Muscle layer of duodenum (tissue), 2 donors: ENCODE results near the gene CRACR2B.
A peak's percentile ranks its signal among the peaks of the same experiment; 100 is the strongest.

Experiments
- H3K27ac ChIP-seq: one replicate; pipeline ENCODE4 v1.7.0; 2013; ENCODE audit warnings: mild to moderate bottlenecking, low read length
- H3K27me3 ChIP-seq: one replicate; pipeline ENCODE4 v1.7.0; 2013; ENCODE audit warnings: low read depth, mild to moderate bottlenecking, control low read depth, low read length
- H3K36me3 ChIP-seq, 2 donors: one replicate each; pipeline ENCODE4 v1.7.0; 2013; ENCODE audit warnings: low read length in 2 of 2, control low read depth in 1 of 2, mild to moderate bottlenecking in 1 of 2; ENCODE audit not compliant: insufficient read depth in 2 of 2, control insufficient read depth in 1 of 2
- H3K4me1 ChIP-seq, 2 donors: one replicate each; pipeline ENCODE4 v1.7.0; 2013; ENCODE audit warnings: low read length in 2 of 2, mild to moderate bottlenecking in 2 of 2, control low read depth in 1 of 2, moderate library complexity in 1 of 2; ENCODE audit not compliant: insufficient read depth in 2 of 2, control insufficient read depth in 1 of 2
- H3K4me3 ChIP-seq, 2 donors: one replicate each; pipeline ENCODE4 v1.7.0; 2013; ENCODE audit warnings: low read length in 2 of 2, low read depth in 1 of 2, mild to moderate bottlenecking in 1 of 2
- H3K9me3 ChIP-seq, 2 donors: one replicate each; pipeline ENCODE4 v1.7.0; 2013; ENCODE audit warnings: low read length in 2 of 2, control low read depth in 1 of 2, mild to moderate bottlenecking in 1 of 2; ENCODE audit not compliant: control insufficient read depth in 1 of 2
- donor health status: healthy.

Gene CRACR2B

DNA sequence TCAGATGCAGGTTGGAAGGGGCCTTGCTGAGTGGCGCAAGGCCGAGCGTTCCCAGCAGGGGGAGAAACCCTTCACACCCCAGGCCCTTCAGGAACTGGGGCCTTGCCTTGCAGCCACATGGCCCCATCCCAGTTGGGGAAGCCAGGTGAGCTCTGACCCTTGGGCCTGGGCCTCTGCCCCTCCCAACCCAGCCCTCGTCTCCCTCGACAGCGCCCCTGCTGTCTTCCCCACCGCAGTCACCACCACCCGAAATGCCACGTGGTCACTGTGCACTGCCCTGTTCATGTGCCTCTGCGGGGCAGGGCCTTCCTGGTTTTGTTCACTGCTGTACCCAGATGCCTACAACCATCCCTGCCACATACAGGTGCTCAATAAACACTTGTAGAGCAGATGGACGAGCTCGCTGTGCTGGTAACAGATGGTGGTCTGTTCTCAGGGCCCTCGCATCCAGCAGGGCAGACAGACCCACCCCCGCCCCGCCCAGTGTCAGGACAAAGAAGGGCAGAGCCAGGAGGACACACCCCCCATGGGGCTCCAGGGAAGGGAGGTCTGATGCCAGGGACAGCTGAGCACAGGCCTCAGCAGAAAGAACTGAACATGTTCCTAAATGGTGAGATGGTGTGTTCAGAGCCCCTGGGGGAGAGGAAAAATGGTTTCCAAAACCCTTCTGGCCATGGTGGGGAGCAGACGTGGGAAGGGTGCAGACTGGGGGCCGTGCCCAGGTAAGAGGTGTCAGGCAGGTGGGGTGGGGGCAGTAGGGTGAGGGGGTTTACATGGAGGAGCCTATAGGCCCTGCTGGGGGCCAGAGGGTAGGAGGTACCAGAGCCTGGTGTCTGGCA lies 10.9 kb downstream of the CRACR2B start:
- Histone ChIP-seq H3K4me3 (no peak overlapping the region), H3K36me3 (peaks cover 10 to 46% of the 10 kb centered on the region in 2 donors), H3K4me1 (peaks cover 8 to 47% of the 10 kb centered on the region in 2 donors), H3K9me3 (no peaks in the 10 kb centered on the region), H3K27me3 (no peaks in the 10 kb centered on the region), H3K27ac (no peak overlapping the region)

GRCh38 chr11:839280-839623 lies 11.5 kb downstream of the CRACR2B start:
- peaks cover 8 to 48% of the 10 kb centered on the region in 2 donors for H3K4me1 ChIP-seq
- H3K4me3 ChIP-seq: no peak overlapping the region
- H3K36me3 ChIP-seq: peaks cover 10 to 46% of the 10 kb centered on the region in 2 donors
- H3K27ac ChIP-seq: no peak overlapping the region
- no peaks in the 10 kb centered on the region for H3K9me3 ChIP-seq
- H3K27me3 ChIP-seq: no peaks in the 10 kb centered on the region

DNA sequence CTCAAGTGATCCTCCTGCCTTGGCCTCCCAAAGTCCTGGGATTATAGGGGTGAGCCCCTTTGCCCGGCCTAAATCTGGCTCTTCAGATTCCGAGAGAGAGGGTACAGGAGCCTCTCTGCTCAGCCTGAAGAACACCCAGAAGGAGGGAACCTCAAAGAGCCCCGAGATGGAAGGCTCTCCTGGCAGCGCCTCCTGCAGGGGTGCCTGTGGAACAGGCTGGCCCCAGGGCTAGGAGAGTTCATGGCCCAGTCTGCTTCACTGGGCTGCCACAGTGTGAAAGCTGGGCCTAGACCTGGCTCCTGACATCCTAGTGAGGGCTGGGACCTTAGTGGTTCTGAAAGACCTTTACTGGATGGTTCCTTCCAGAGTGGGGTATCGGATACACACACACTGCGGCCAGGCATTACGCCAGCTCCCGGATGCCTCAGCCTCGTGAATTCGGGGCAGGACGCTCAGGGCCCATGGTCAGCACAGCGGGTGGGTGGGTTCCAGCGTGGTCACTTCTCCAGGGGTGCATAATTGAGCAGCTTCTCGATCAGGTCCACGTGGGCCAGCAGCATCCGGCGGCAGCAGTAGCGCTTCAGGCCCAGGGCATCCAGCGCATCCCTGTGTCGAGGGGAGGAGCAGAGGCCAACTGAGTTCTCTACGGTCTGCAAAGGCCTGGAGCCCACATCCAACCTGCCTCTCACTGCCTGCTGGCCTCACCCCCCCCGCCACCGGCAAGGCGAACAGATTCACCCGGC lies 12.3 kb downstream of the CRACR2B start:
- H3K9me3 ChIP-seq: no peaks in the 10 kb centered on the region
- H3K4me1 ChIP-seq: peaks cover 11 to 48% of the 10 kb centered on the region in 2 donors
- H3K36me3 ChIP-seq: peaks cover 10 to 46% of the 10 kb centered on the region in 2 donors
- H3K27ac ChIP-seq: no peak overlapping the region
- no peaks in the 10 kb centered on the region for H3K27me3 ChIP-seq
- H3K4me3 ChIP-seq: peak overlapping the region in 1 of 2 donors; percentile 99

DNA sequence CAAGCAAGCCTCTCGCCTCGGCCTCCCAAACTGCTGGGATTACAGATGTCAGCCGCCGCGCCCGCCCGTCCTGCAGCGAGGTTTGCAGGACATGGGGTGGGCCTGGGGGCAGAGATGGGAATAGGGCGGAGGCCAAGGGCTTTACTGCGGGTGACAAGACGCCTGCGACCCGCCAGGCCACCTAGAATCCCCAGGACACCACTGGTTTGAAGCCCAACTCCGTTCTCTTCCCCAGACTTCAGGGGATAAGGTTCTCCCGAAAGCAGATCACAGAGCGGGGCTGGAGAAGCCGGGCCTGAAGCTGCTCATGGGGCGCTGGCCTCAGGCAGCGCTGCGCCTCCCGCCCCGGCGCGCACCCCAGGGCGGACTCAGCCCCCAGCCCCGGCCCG lies 14.3 kb downstream of the CRACR2B start:
- peaks cover 10 to 37% of the 10 kb centered on the region in 2 donors for H3K36me3 ChIP-seq
- peaks cover 11 to 56% of the 10 kb centered on the region in 2 donors for H3K4me1 ChIP-seq
- H3K27ac ChIP-seq: peak overlapping the region; percentile 31
- no peaks in the 10 kb centered on the region for H3K27me3 ChIP-seq
- no peaks in the 10 kb centered on the region for H3K9me3 ChIP-seq
- peak overlapping the region; percentile 74 to 99 for H3K4me3 ChIP-seq

DNA sequence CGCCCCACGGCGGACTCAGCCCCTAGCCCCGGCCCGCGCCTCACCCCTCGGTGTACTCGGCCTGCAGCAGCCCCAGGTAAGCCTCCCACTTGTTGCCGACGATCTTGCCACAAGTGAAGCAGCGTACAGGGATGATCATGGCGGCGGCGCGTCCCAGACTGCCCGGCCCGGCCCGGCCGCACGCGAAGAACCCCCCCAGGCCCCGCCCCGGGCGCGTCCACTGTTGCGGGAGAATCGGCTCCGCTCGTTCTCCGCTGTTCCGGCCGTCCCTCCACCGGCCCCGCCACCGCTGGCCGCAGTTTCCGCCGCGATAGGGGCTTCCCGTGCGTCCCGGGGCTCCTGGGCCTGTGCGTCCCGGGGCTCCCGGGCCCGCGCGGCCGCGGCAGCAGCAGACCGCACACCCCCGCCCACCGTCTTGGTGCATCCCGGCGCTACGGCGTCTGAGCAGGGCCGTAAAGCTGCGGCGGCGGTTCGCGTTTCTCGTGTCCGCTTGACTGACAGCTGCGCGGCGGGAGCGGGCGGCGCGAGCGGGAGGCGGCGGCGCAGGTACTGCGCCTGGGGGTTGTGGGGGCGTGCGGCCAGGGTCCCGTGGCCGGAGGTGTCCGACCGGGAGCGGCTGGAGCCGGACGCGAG lies 14.8 kb downstream of the CRACR2B start, which contains the start of the genes POLR2L and TSPAN4:
Gene POLR2L (minus strand): TSS at position 160 of the 633 bp plus-strand sequence. CDS start 21 bp downstream, at position 139.
Gene TSPAN4 (plus strand): TSS at position 483 of the 633 bp plus-strand sequence. CDS start 7,453 bp downstream, outside the sequence.
- Histone ChIP-seq H3K4me1 (peaks cover 11 to 56% of the 10 kb centered on the region in 2 donors), H3K27ac (peak within 1 kb of the TSS; percentile 45), H3K4me3 (peak within 1 kb of the TSS; percentile 74 to 99), H3K36me3 (peaks cover 10 to 32% of the 10 kb centered on the region in 2 donors), H3K9me3 (no peaks in the 10 kb centered on the region), H3K27me3 (no peaks in the 10 kb centered on the region)

- Histone ChIP-seq H3K4me3 (peak overlapping the region; percentile 59 to 99), H3K36me3 (peaks cover 7 to 26% of the 10 kb centered on the region in 2 donors), H3K27me3 (no peaks in the 10 kb centered on the region), H3K27ac (peak overlapping the region; percentile 45), H3K9me3 (no peaks in the 10 kb centered on the region), H3K4me1 (peaks cover 11 to 57% of the 10 kb centered on the region in 2 donors)
These were observed 15.5 kb downstream of the CRACR2B start for GRCh38 chr11:843086-843734.

- H3K27me3 ChIP-seq: no peaks in the 10 kb centered on the region
- peaks cover 7 to 18% of the 10 kb centered on the region in 2 donors for H3K36me3 ChIP-seq
- H3K4me3 ChIP-seq: peak overlapping the region; percentile 59 to 99
- peak overlapping the region; percentile 45 for H3K27ac ChIP-seq
- H3K4me1 ChIP-seq: peaks cover 11 to 59% of the 10 kb centered on the region in 2 donors
- no peaks in the 10 kb centered on the region for H3K9me3 ChIP-seq
These were observed 16.3 kb downstream of the CRACR2B start for GRCh38 chr11:843818-844692.

DNA sequence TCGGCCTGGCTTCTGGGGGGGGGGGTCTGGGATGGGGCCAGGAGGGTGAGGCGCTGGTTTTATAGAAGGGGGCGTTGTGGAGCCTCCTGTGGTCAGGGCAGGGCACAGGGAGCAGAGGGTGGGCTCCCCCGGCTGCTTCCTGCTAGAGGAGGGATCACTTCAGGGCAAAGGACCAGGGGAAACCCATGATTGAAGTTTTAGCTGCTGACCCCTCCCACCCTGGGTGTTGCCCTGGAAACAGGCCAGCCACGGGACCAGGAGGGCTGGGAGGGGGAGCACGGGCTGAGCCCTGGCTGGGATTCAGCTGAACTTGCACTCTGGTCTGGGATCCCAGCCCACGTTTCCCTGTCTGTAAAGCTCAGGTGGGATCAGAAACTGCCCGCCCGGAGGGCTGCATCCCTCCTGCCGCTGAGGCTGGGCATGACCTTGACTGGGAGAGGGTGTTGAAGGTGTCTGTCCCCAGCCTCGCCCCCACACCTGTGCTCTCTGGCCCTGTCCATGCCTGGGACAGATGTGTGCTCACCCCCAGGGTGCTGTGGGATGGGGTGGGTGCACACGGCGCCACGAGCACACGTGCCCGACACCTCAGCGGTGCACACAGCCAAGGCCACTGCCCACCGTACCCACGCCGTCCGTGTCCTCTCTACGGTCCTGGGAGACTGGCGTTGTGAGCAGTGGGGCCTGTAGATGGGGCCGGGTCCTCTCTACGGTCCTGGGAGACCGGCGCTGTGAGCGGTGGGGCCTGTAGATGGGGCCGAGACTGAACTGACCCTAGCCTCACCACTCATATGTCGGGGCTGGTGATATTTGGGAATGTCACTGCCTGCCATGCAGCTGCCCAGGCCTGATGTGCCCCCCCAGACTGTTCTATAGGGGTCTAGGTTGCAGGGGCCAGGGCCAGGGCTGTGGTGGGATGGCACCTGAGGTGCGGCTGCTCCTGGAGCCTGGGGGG lies 17.2 kb downstream of the CRACR2B start:
- H3K4me3 ChIP-seq: peak overlapping the region; percentile 10 to 26
- H3K27ac ChIP-seq: no peak overlapping the region
- H3K36me3 ChIP-seq: peaks cover 2 to 8% of the 10 kb centered on the region in 2 donors
- H3K4me1 ChIP-seq: peaks cover 11 to 61% of the 10 kb centered on the region in 2 donors
- no peaks in the 10 kb centered on the region for H3K27me3 ChIP-seq
- no peaks in the 10 kb centered on the region for H3K9me3 ChIP-seq

DNA sequence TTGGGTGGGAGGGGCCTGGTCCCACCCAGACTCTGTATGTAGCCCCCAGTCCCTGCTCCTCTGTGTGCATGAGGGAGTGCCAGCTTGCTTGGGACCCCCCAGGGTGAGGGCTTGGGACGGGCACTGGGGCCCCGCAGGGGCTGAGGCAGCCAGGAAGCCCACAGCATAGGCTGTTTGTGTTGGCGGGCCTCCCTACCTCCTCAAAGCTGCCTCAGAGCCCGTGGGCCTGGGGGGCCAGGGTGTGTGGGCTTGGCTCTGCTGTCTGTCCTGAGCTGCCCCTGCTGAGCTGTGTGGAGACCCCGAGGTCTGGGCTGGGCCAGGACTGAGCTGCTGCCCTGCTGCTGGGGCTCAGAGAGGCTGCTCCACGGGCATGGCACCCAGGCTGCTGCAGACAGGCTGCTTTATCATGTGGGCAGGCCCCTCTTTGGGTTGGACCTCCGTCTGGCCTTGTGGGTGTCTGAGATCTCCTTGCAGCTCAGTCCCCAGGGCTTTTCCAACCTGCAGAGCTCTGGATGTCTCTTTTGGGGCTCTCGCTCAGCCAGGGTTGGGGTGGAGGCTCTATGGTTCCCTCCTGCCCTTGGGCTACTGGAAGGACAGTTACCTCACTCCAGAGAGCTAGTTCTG lies 18.3 kb downstream of the CRACR2B start:
- H3K4me3 ChIP-seq: no peak overlapping the region
- peaks cover 7 to 61% of the 10 kb centered on the region in 2 donors for H3K4me1 ChIP-seq
- H3K27me3 ChIP-seq: no peaks in the 10 kb centered on the region
- no peaks in the 10 kb centered on the region for H3K9me3 ChIP-seq
- H3K27ac ChIP-seq: no peak overlapping the region
- no peaks in the 10 kb centered on the region for H3K36me3 ChIP-seq
